K562 (cell line): ENCODE results near the gene FCGR2B. TPM values are rescaled to one million over a fixed set of nuclear protein-coding genes. Genes with fewer than 3 reads are reported as not detected.
A peak's percentile ranks its signal among the peaks of the same experiment; 100 is the strongest.
"Not testable (repeated sequence)": the region's sequence is repeated elsewhere in the genome, so short reads cannot be mapped to it uniquely, and the experiment has no call there.

Experiments used
- ATAC-seq: fragments of 200-7000 bp; cut with Tn5 transposase; 3 replicates; pipeline ENCODE4 v1.9.1; 2020; ENCODE audit warnings: moderate library complexity
- BruUV-seq: library from RNA; stranded (reverse); fragments of 400-500 nt; replicated peaks from 2 replicates; lab custom pipeline; 2021; lab: Mats Ljungman, UMichigan
- CTCF ChIA-PET: fragments of 300-600 bp; formaldehyde crosslinking; extraction: SDS; loops from one replicate; lab custom pipeline; 2021; ENCODE audit warnings: low intra/inter-chr PET ratio; lab: Yijun Ruan, JAX
- POLR2A ChIA-PET: fragments of 300-600, 350-650 bp; sonication (Branson Sonifier 250); formaldehyde crosslinking; extraction: SDS; loops from one replicate; lab custom pipeline; 2021; ENCODE audit warnings: antibody characterized with exemption, inconsistent platforms; lab: Yijun Ruan, JAX
- DNase-seq, 4 experiments: peaks; one replicate each; pipeline versions ENCODE4 v3.0.0 to v3.0.0-alpha.2; 2011 to 2018; ENCODE audit warnings: low spot score in 3 of 4, mixed read lengths in 3 of 4; ENCODE audit errors: extremely low read depth in 1 of 4
- FAIRE-seq: peaks from 2 replicates; lab custom pipeline; 2011; peaks lifted over from hg19 to GRCh38; lab: Jason Lieb, UNC
- H2AFZ ChIP-seq: 2 replicates; pipeline ENCODE4 v1.6.0; 2011; ENCODE audit warnings: low read depth, low read length, control low read depth, inconsistent platforms
- H3K27ac ChIP-seq: fragments of 200-600 bp; 3 replicates; pipeline ENCODE4 v1.8.0; 2011; ENCODE audit warnings: low read depth, mild to moderate bottlenecking, control low read depth, inconsistent platforms, low read length, moderate library complexity, mixed read lengths; ENCODE audit errors: extremely low read depth
- H3K27me3 ChIP-seq, 2 experiments: fragments of 300-600 bp in 1 of 2; 2 replicates in 1 of 2; 3 replicates in 1 of 2; pipeline versions ENCODE4 v1.6.0 to v1.8.0; 2011; ENCODE audit warnings: inconsistent platforms in 2 of 2, low read length in 2 of 2, mild to moderate bottlenecking in 1 of 2, mixed read lengths in 1 of 2, moderate library complexity in 1 of 2; ENCODE audit not compliant: control insufficient read depth in 2 of 2, insufficient read depth in 2 of 2
- H3K36me3 ChIP-seq: fragments of 300-600 bp; 3 replicates; pipeline ENCODE4 v1.8.0; 2011; ENCODE audit warnings: mild to moderate bottlenecking, low read length, inconsistent platforms; ENCODE audit not compliant: control insufficient read depth, insufficient read depth
- H3K4me1 ChIP-seq, 2 experiments: fragments of 200-600 bp in 1 of 2; replicated peaks in 1 of 2; 2 replicates in 1 of 2; 3 replicates in 1 of 2; pipeline versions ENCODE4 v1.5.1 to v1.8.0; 2011; ENCODE audit warnings: inconsistent platforms in 2 of 2, low read length in 2 of 2, mild to moderate bottlenecking in 1 of 2, mixed read lengths in 1 of 2, moderate library complexity in 1 of 2; ENCODE audit not compliant: control insufficient read depth in 2 of 2, insufficient read depth in 2 of 2
- H3K4me2 ChIP-seq: 2 replicates; pipeline ENCODE4 v1.6.1; 2011; ENCODE audit warnings: low read length, control low read depth, inconsistent platforms, mixed read lengths; ENCODE audit not compliant: insufficient read depth
- H3K4me3 ChIP-seq: fragments of 200-600 bp; sonication (generic), shearing (Covaris generic); 2 replicates; pipeline ENCODE4 v1.5.1; 2016; ENCODE audit warnings: control low read depth, inconsistent platforms
- H3K79me2 ChIP-seq: fragments of 200-600 bp; 3 replicates; pipeline ENCODE4 v1.8.0; 2011; ENCODE audit warnings: low read length, inconsistent platforms; ENCODE audit not compliant: control insufficient read depth, insufficient read depth
- H3K9ac ChIP-seq, 2 experiments: 2 replicates each; pipeline versions ENCODE4 v1.6.0 to v1.6.1; 2011; ENCODE audit warnings: low read depth in 2 of 2, low read length in 2 of 2, control low read depth in 1 of 2, inconsistent platforms in 1 of 2, mild to moderate bottlenecking in 1 of 2, mixed read lengths in 1 of 2; ENCODE audit not compliant: insufficient read depth in 1 of 2
- H3K9me1 ChIP-seq: one replicate; pipeline ENCODE4 v1.6.0; 2011; ENCODE audit warnings: inconsistent platforms, mild to moderate bottlenecking, low read length, moderate library complexity; ENCODE audit not compliant: control insufficient read depth, insufficient read depth
- H3K9me3 ChIP-seq: replicated peaks from 2 replicates; pipeline ENCODE4 v1.5.1; 2011; ENCODE audit warnings: low read depth, low read length, inconsistent platforms; ENCODE audit not compliant: control insufficient read depth, insufficient read depth
- H4K20me1 ChIP-seq: replicated peaks from 2 replicates; pipeline ENCODE4 v1.6.1; 2011; ENCODE audit warnings: low read length, inconsistent platforms, mixed read lengths; ENCODE audit not compliant: control insufficient read depth, insufficient read depth
- BCOR ChIP-seq: fragments of 450-650 bp; IDR thresholded peaks from 2 replicates; pipeline ENCODE4 v1.6.1; 2016
- CC2D1A ChIP-seq: fragments of 450-650 bp; IDR thresholded peaks from 2 replicates; pipeline ENCODE4 v1.6.1; 2017; ENCODE audit warnings: mild to moderate bottlenecking
- CEBPB ChIP-seq: fragments of 450-650 bp; IDR thresholded peaks from 2 replicates; pipeline ENCODE4 v1.6.1; 2016; ENCODE audit warnings: missing genetic modification characterization, missing compliant biosample characterization
- GATA2 ChIP-seq: sonication (generic); formaldehyde crosslinking; IDR thresholded peaks from 2 replicates; pipeline ENCODE4 v1.4.0; 2020; ENCODE audit warnings: mild to moderate bottlenecking, missing genetic modification reagents
- HDAC1 ChIP-seq, 2 experiments: fragments of 450-650 bp; IDR thresholded peaks; 2 replicates each; pipeline ENCODE4 v1.6.1; 2016 to 2017; ENCODE audit warnings: inconsistent platforms in 1 of 2, mild to moderate bottlenecking in 1 of 2, moderate library complexity in 1 of 2
- HDAC2 ChIP-seq: fragments of 450-650 bp; IDR thresholded peaks from 2 replicates; pipeline ENCODE4 v1.6.1; 2016; ENCODE audit warnings: mild to moderate bottlenecking
- KDM1A ChIP-seq, 2 experiments: fragments of 450-650 bp; IDR thresholded peaks; 2 replicates each; pipeline ENCODE4 v1.6.1; 2016; ENCODE audit warnings: mild to moderate bottlenecking in 2 of 2
- NFIC ChIP-seq: fragments of 450-650 bp; IDR thresholded peaks from 2 replicates; pipeline ENCODE4 v1.6.1; 2017; ENCODE audit warnings: mild to moderate bottlenecking, inconsistent platforms
- NR1H2 ChIP-seq: sonication (generic); formaldehyde crosslinking; IDR thresholded peaks from 2 replicates; pipeline ENCODE4 v1.4.0; 2020; ENCODE audit warnings: mild to moderate bottlenecking, missing genetic modification reagents
- PHF20 ChIP-seq: fragments of 450-650 bp; IDR thresholded peaks from 2 replicates; pipeline ENCODE4 v1.6.1; 2018; ENCODE audit not compliant: partially characterized antibody
- RBM25 ChIP-seq: fragments of 200-400 bp; formaldehyde crosslinking; IDR thresholded peaks from 2 replicates; pipeline ENCODE4 v1.6.1; 2018; ENCODE audit warnings: low read length, low read depth, moderate library complexity; ENCODE audit not compliant: severe bottlenecking
- RCOR1 ChIP-seq, 2 experiments: IDR thresholded peaks; 2 replicates each; pipeline ENCODE4 v1.6.1; 2012; ENCODE audit warnings: low read depth in 2 of 2, low read length in 2 of 2, borderline replicate concordance in 1 of 2, improper control_type of control experiment in 1 of 2
- SMARCA5 ChIP-seq: fragments of 450-650 bp; IDR thresholded peaks from 2 replicates; pipeline ENCODE4 v1.6.1; 2016
- TRIM24 ChIP-seq, 2 experiments: fragments of 450-650 bp; IDR thresholded peaks; 2 replicates each; pipeline ENCODE4 v1.6.1; 2016
- ZNF146 ChIP-seq: IDR thresholded peaks from one replicate; pipeline ENCODE4 v1.6.1; 2018; ENCODE audit warnings: missing compliant biosample characterization; ENCODE audit not compliant: unreplicated experiment
- WGBS: fragments of 100-300 bp; shearing (Covaris generic); methylation state at CpG from one replicate; pipeline ENCODE4 v1.1.6; 2016; ENCODE audit warnings: low coverage, mixed read lengths; ENCODE audit not compliant: insufficient coverage; ENCODE audit errors: missing lambda C conversion rate; 5-methylcytosine and 5-hydroxymethylcytosine counted together
- in situ Hi-C: fragments of 300-500 bp; cut with MboI; formaldehyde crosslinking; loops from 4 replicates; pipeline ENCODE4 v1.15.0; 2018; ENCODE audit warnings: inconsistent platforms, mixed read lengths
- intact Hi-C: fragments of 100-400 bp; cut with micrococcal nuclease; formaldehyde crosslinking; loops from 2 replicates; pipeline ENCODE4 v1.14.2; 2022
- polyA plus RNA-seq, 8 experiments: library from polyadenylated mRNA; depleted of rRNA in 4 of 8; stranded (reverse) in 5 of 8; unstranded in 3 of 8; fragments of >200 nt; fragmentation: Nextera tagmentation in 2 of 8; fragmentation: Illumina TruSeq in 1 of 8; extraction: Ambion mirVana in 2 of 8; extraction: Trizol in 1 of 8; gene quantifications; 2 replicates each; pipeline versions ENCODE4 v1.2.1 to v1.2.3, GENCODE V29; 2011 to 2014; ENCODE audit warnings: inconsistent platforms in 1 of 8, missing spikeins in 1 of 8
- total RNA-seq, 7 experiments: library from RNA; depleted of rRNA in 6 of 7; stranded (reverse); fragments of >200 nt in 6 of 7; fragmentation: Illumina TruSeq in 2 of 7; extraction: Trizol in 2 of 7; gene quantifications; 2 replicates each; pipeline versions ENCODE4 v1.2.1 to v1.2.3, GENCODE V29; 2011 to 2021; ENCODE audit warnings: low replicate concordance in 1 of 7
- TF ChIP-seq, protein P1 (sequence below): sonication (generic); formaldehyde crosslinking; IDR thresholded peaks from 2 replicates; pipeline ENCODE4 v1.4.0; 2020; ENCODE audit warnings: mild to moderate bottlenecking, missing genetic modification reagents

FCGR2B gene
- total and polyA plus RNA-seq, 9 of the 15 experiments (the other 6 are each of a cell fraction or from before 2014, with no cell fraction given), result 1.7 to 8.9 (median 3.9) TPM

GRCh38 chr1:161620399-161620798 lies 42.5 kb upstream of the FCGR2B start:
- H3K4me2 ChIP-seq, H4K20me1 ChIP-seq, ATAC-seq, H3K36me3 ChIP-seq, H3K4me3 ChIP-seq, H3K27ac ChIP-seq, POLR2A ChIA-PET, H3K9me1 ChIP-seq, BruUV-seq, CTCF ChIA-PET, H3K27me3 ChIP-seq, FAIRE-seq, H3K9me3 ChIP-seq, H3K4me1 ChIP-seq, H2AFZ ChIP-seq, DNase-seq: not testable (repeated sequence)
- H3K9ac ChIP-seq, result 0 out of 4 replicates have a peak overlapping the region, but pooled peaks of 1 of the 2 experiments have one; percentile 80
- in situ Hi-C loops (loop anchor here (5.0 kb wide), 1 partner anchor 78 kb away; no protein-coding TSS in a partner anchor), intact Hi-C loops (loop anchor here (10.0 kb wide), 1 partner anchor 136 kb away; no protein-coding TSS in a partner anchor)
- H3K79me2 ChIP-seq, result peaks cover 12% of the 10 kb centered on the region; the same call in 2 of the 3 replicates
- 75% methylated on average over 7 of the region's 7 CpGs for WGBS
- TF ChIP-seq SMARCA5 (peak; percentile 77), RCOR1 (IDR thresholded peaks at IDR 0.05; ENCODE audit: borderline replicate concordance in 1 of 2, low read depth in 2 of 2, low read length in 2 of 2) (peak in 1 of 2 experiments; percentile 36; a peak in 1 of 4 replicates), NR1H2 (CRISPR knock-in tag) (0 out of 2 replicates have a peak, but pooled peaks have one; percentile 52), CEBPB (peak; percentile 72), GATA2 (CRISPR knock-in tag) (0 out of 2 replicates have a peak, but pooled peaks have one; percentile 12), HDAC2 (peak; percentile 86; the same call in 1 of the 2 replicates), BCOR (peak; percentile 94), KDM1A (IDR thresholded peaks at IDR 0.05) (peak; percentile 69 to 90), HDAC1 (IDR thresholded peaks at IDR 0.05) (peak in 1 of 2 experiments; percentile 47; a peak in 2 of 4 replicates), CC2D1A (0 out of 2 replicates have a peak, but pooled peaks have one; percentile 38), RBM25 (peak; percentile 55), NFIC (peak; percentile 53), PHF20 (peak; percentile 23), ZNF146 (CRISPR knock-in tag) (peak; percentile 98), TRIM24 (IDR thresholded peaks at IDR 0.05) (peak in 1 of 2 experiments; percentile 16; a peak in 1 of 4 replicates)
- TF ChIP-seq, protein P1, sequence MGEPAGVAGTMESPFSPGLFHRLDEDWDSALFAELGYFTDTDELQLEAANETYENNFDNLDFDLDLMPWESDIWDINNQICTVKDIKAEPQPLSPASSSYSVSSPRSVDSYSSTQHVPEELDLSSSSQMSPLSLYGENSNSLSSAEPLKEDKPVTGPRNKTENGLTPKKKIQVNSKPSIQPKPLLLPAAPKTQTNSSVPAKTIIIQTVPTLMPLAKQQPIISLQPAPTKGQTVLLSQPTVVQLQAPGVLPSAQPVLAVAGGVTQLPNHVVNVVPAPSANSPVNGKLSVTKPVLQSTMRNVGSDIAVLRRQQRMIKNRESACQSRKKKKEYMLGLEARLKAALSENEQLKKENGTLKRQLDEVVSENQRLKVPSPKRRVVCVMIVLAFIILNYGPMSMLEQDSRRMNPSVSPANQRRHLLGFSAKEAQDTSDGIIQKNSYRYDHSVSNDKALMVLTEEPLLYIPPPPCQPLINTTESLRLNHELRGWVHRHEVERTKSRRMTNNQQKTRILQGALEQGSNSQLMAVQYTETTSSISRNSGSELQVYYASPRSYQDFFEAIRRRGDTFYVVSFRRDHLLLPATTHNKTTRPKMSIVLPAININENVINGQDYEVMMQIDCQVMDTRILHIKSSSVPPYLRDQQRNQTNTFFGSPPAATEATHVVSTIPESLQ, result 0 out of 2 replicates have a peak, but pooled peaks have one; percentile 37
